T-helper 2 cell treated with Interferon-gamma antibody and Interleukin-4, amounts not matched to agents 100 ng/mL and 5 ng/mL, for 36 hours (primary cell): ENCODE measurements around the gene C3orf85. TPM values are rescaled to one million over a fixed set of nuclear protein-coding genes. Genes with fewer than 3 reads are reported as not detected.
"Not testable (repeated sequence)": the region's sequence is repeated elsewhere in the genome, so short reads cannot be mapped to it uniquely, and the experiment has no call there.

Source experiments
- intact Hi-C: fragments of 100-400 bp; cut with micrococcal nuclease; formaldehyde crosslinking; loops from one replicate; pipeline ENCODE4 v1.15.1; 2023
- total RNA-seq: library from RNA; stranded (reverse); gene quantifications from 2 replicates; pipeline ENCODE4 v1.2.3, GENCODE V29; 2022

C3orf85 gene, protein sequence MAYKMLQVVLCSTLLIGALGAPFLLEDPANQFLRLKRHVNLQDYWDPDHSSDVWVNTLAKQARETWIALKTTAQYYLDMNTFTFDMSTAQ
- not detected in 2 replicates for total RNA-seq

DNA sequence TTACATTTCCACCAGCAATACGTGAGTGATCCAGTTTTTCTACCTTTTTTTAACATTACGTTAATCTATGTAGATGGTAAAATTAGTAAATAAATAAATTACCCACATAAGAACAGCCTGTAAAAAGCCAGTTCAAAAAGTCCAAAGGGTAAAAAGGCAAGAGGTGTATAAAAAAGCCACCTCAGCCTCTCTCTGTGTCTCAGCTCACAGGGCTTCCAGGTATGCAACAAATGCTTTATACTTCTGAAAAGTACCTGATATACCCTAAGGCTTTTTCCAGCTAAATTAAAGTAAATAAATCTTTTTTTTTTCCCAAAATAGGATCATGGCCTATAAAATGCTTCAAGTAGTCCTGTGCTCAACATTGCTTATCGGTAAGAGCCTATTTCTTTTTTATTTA is at the start of gene C3orf85:
C3orf85 (plus strand) TSS at position 197 of the 400 bp plus-strand sequence; CDS start at position 326, 129 bp downstream.
- intact Hi-C loops: no loop called here

GRCh38 chr3:109089265-109089664 is 47.3 kb upstream of the C3orf85 start:
- intact Hi-C loops: no loop called here

DNA sequence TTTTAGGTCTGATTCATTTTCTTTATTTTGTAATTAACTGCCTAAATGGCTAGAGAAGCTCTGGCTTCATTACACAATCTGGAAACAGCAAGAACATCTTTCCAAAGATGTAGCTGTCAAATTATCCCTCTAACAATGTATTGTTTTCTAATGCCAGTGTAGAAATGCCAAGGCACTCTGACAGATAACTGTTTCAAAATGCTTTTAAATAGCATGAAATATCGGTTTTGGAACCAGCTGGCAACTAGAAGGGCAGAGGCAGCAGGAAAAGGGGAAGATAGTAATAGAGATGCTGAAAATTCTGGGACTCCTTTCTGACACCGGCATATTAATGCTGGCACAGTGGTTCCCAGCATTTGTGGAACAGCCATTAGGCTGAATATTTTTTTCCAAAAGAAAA is 44.7 kb upstream of the C3orf85 start:
- intact Hi-C loops: no loop called here

DNA sequence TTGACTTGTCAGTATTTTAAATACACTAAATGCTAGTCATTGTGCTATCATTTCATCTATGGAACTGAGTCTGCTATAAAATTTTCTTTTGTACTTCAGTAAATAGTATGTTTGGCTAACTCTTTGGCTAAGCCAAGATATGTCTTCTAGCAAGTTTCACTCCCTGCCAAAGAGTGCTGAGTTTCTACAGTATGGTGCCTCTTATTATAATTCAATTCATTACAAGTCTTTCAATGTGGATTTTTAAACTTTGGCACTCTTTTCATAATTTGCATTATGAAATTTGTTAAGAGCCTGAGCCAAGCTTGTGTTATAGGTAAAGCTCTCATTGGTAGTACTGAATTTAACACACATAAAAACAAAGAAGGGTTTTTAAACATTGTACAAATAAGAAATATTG is 43.0 kb upstream of the C3orf85 start:
- intact Hi-C loops: no loop called here

DNA sequence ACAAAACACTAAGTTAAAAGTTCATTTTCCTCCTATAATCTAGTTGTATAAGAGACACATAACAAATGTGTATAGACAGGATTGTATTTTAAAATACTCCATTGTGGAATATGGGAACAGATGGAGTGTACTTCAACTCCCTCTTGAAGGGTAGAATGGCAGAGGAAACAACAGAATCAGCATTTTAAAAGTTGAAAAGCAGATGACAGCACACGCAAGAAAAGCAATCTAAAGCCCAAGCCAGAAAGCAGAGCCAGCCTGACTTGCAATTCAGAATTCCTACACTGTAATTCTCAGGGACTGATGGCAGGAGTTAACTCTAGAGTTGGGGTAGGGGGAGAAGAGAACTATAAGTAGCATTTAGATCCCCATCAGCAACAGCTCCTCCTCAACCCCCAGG is 41.4 kb upstream of the C3orf85 start:
- intact Hi-C loops: no loop called here

DNA sequence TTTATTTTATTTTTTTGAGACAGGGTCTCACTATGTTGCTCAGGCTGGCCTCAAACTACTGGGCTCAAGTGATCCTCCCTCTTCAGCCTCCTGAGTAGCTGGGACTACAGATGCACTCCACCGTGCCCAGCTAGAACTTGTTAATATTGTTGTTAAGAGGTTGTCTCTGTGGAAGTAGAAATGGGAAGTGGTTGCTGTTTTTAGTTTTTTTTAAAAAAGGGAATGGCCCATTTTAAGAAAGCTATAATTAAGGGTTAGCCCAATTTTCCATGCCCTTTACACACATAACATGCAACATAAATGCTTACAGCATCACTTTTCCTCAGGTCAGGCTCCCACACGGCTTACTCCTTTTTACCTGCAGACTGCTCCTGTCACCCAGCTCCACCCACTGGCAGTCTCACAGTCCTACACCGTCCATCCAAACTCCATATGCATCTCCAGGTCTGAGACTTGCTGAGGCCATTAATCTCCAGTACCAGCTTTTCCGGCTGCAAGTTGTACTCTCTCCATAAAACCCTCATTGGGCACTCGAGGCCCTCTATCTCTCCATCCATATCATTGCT is 38.4 kb upstream of the C3orf85 start:
- intact Hi-C loops: no loop called here

GRCh38 chr3:109109574-109109973 is 26.9 kb upstream of the C3orf85 start:
- intact Hi-C loops: no loop called here

DNA sequence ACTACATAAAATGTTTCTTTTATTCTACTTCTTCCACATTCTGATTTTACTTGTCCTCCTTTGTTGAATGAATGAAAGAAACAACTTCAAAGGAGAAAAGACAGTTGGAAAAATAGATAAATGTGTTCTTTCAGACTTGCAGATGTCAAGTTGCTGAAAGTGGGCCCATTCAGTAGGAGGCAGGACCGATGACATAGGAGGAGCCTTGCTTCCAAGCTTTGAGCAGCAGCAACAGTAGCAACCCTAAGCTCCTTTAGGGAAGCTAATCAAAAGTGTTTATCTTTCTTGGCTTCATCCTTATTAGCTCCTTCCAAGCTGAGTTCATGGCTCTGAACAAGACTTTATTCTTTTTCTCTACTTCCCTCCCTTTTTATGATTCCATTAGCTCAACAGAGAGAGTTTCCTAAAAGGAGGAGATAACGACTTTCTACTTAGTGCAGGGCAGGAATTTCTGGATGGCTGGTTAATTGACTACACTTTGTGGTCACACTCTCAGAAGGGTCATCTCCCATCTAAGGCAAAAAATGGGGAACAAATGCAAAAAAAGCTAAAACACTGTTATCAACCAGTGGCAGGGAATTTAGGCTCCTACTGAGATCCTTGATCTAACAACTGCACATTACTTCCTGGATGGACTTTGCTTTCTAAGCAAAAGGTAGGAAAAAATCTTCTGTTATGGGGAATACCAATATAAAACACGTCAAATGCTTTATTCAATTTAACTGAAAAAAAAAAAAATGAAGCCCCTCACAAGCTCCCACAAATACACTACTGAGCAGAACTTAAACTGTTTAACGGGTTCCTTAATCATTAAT is 23.4 kb upstream of the C3orf85 start:
- intact Hi-C loops: no loop called here

GRCh38 chr3:109114746-109115145 is 21.8 kb upstream of the C3orf85 start:
- intact Hi-C loops: no loop called here

- intact Hi-C loops: no loop called here
These were observed 21.1 kb upstream of the C3orf85 start for GRCh38 chr3:109115451-109115850.

DNA sequence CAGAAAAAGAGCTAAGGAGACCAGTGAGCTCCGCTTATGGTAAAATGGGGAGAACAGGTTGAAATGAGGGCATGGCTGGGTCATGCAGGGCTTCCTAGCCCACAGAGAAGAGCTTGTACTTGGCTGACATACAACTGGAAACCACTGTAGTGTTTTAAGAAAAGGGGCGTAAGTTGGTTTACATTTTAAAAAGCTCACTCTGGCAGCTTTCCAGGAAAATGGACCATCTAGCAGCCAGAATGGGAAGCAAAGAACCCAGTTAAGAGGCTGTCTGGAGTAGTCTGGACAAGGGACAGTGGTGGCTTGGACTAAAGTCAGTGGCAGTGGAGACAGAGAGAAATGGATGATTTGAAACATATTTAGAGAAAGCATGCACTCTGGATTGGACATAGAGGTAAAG is 20.5 kb upstream of the C3orf85 start:
- intact Hi-C loops: no loop called here

GRCh38 chr3:109117939-109118338 is 18.6 kb upstream of the C3orf85 start, which contains the start of gene MORC1:
Gene MORC1, minus strand, starts transcription at chr3:109118134. Its CDS starts 75 bp downstream, at chr3:109118059.
- intact Hi-C loops: no loop called here

GRCh38 chr3:109118584-109118983 is 17.9 kb upstream of the C3orf85 start:
- intact Hi-C loops: no loop called here

DNA sequence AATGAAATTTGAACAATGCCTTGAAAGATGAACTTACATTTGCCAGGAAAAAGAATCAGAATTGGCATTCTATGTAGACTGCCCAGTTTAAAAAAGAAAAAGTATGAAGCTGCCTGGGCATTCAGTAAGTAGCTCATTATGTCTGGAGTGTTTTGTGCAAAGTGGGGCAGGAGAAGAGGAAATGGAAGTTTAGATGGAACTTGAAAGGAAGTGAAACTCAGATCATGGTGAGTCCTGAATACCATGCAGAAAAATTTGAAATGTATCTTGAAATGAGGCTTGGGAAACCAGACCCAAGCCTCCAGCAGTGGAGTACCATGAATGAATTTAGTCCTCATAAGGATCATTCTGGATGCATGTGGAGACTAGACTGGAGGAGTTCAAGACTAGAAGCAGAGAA is 13.8 kb upstream of the C3orf85 start:
- intact Hi-C loops: no loop called here

GRCh38 chr3:109125902-109126301 is 10.6 kb upstream of the C3orf85 start:
- intact Hi-C loops: no loop called here

DNA sequence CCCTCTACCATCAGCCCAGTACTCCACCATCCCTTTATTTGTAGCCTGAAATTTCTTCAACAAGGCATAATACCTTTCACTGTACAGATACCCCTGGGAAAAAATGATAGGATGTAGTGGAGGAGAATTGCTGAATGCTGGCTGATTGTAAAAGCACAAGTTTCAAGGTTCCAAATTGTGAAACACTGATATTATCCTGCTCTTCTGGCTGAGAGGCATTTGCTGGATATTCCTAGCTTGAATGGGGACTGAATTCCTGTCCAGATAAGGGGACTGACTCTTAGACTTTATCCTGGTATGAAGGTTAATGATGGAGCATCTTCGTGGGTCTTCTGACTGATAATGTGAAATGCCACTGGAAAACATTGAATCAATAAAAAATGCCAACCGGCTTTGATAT is 9.0 kb upstream of the C3orf85 start:
- intact Hi-C loops: no loop called here

DNA sequence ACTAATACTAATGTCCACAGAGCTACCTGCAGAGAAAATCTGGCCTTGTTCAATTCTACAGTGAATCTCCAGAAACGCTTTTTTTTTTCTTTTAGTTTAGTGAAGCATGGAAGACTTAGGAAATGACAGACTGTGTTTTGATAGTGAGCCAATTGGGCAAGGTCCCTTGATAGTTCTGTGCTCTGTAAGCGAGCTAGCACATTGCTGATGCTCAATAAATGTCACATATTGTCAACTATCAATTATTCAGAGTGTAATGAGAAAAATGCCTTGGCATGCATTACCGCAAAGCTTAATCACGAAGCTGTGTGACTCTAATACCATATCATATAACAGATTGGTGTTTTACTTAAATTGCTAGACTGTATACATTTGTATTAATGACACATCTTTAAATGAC is 5.2 kb upstream of the C3orf85 start:
- intact Hi-C loops: no loop called here

- intact Hi-C loops: no loop called here
These were observed 3.6 kb upstream of the C3orf85 start for GRCh38 chr3:109132801-109133473.

DNA sequence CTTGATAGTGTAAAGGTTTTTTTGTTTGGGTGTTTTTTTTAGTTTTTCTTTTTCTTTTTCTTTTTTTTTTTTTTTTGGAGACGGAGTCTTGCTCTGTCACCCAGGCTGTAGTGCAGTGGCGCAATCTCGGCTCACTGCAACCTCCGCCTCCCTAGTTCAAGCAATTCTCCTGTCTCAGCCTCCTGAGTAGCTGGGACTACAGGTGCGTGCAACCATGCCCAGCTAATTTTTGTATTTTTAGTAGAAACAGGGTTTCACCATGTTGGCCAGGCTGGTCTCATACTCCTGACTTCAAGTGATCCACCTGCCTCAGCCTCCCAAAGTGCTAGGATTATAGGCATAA is 3.1 kb upstream of the C3orf85 start:
- intact Hi-C loops: not testable (repeated sequence)

DNA sequence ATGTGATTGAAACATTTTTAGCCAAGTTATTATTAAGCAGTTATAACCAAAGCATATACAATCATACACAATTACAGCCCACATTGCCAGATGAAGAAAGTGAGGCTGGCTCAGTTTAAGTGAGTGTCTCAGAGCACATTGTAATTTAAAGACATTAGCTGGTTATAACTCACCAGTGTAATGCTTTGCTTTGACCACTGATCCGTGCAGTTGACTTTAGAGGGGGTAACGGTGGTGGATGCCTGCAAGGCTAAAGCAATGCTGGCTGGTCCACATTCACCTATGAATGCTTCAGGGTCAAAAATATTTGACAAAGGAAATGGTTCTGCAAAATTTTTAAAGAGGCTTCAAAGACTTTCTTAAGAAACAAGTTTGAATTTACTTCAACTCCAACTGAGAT is 1.2 kb downstream of the C3orf85 start:
- intact Hi-C loops: no loop called here

DNA sequence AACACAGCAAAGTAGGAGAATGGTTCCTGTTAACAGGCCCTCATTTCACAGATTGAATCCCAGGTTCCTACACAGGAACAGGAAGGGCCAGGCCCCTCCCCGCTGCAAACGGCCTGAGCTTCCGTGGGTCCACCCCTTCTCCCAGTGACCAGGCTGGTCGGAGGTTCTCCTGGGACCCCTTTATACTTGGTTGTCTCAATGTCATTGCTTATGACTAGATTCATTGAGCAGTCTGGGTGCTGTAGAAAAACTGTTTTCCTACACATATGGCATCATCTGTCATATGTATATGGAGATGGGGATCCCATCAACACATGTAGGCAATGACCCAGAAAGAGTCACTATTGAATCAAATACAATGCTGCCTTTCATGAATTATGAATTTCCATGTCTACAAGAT is 3.8 kb downstream of the C3orf85 start:
- intact Hi-C loops: no loop called here

GRCh38 chr3:109143646-109144045 is 7.1 kb downstream of the C3orf85 start:
- intact Hi-C loops: no loop called here
